HG03571 (cell line): ENCODE results near the gene ALG12.
"Not testable (repeated sequence)": the region's sequence is repeated elsewhere in the genome, so short reads cannot be mapped to it uniquely, and the experiment has no call there.

ENCODE experiments used
- ATAC-seq: cut with Tn5 transposase; IDR thresholded peaks from one replicate; pipeline ENCODE4 v1.9.1; 2021; ENCODE audit not compliant: unreplicated experiment

ALG12 gene

DNA sequence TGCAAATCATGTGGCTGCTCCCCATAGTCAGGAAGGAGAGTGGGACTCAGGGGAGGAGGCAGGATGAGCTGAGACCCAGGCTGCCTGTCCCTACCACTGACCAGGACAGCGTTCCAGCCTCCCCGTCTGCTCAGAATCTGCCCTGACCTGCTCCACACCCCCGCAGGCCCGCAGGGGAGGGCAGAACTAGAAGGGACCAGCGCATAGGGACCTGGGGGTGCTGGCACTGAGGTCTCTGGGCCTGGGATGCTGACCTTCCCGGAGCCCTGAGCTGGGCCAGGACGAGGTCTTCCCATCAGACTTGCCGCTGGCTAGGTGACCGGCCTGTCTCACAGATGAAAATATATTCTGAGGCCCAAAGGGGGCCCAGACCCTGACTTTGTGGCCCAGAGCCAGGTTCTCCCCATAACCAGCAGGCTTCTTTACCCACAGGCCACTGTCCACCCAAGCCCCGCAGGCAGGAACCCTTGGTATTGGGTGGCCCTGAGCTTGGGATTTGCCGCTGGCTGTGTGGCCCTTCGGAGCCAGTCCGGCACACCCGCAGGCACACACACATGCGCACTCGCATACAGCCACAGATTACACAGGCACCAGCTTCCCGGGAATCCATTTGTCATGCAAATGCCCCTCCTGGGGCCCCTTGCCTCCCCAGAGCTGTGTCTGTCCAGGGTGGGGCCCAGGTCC is 28.5 kb upstream of the ALG12 start:
- no peak for ATAC-seq

DNA sequence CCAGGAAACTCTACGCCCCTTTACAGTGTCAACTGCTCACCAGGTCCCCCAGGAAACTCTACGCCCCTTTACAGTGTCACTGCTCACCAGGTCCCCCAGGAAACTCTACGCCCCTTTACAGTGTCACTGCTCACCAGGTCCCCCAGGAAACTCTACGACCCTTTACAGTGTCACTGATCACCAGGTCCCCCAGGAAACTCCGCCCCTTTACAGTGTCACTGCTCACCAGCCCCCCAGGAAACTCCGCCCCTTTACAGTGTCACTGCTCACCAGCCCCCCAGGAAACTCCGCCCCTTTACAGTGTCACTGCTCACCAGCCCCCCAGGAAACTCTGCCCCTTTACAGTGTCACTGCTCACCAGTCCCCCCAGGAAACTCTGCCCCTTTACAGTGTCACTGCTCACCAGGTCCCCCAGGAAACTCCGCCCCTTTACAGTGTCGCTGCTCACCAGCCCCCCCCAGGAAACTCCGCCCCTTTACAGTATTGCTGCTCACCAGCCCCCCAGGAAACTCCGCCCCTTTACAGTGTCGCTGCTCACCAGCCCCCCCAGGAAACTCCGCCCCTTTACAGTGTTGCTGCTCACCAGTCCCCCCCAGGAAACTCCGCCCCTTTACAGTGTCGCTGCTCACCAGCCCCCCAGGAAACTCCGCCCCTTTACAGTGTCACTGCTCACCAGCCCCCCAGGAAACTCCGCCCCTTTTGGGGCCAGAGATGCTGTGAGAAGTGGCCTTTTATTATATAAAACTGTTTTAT is 27.0 kb upstream of the ALG12 start:
- not testable (repeated sequence) for ATAC-seq

DNA sequence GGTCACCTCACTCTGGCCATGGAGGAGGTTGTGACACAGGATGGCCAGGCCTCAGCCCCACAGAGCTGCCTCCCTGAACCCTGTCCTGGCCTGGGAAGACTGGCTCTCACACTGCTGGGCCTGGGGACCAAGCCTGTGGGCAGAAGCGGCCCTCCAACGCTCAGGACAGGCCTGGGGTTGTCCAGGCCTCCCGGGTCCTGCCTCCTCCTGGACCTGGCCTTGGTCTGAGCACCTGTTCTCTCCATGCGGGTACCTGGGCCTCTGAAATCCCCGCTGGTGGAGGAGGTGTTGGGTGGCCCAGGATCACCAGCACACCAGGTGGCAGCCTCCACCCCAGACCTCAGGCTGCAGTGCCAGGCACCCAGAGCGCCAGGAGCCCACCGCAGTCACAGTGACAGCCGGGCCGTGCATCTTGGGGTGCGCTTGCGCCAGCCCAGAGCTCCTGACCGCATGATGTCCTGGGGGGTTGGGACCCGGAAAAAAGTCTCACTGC is 26.2 kb upstream of the ALG12 start:
- ATAC-seq: no peak

DNA sequence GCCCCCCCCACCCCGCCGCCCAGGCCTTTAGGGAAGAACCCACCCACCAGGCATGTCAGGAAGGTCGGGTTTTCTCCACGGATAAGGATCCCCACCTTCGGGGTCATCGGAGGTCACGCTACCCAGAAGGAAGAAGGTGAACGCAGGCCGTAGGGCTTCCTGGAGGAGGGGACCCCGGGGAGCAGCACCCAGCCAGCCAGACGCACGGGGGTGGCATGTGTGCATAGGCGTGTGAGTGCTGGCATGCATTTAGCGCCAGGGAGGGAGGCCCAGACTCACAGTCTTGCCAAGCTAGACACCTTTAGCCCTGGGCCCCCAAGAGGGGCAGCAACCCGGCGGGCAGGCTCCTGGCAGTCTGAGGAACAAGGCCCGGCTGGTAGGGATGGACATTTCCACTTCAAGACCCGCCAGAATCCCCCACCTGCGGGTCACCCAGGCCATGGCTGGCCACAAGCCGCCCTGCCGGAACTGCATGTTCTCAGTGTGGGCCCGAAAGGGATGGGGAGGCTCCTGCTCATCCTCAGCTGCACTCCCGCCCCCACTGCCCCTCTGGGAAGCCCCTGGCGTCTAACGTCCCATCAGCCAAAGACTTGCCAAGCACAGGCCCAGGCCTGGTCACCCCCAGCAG is 25.6 kb upstream of the ALG12 start:
- ATAC-seq: no peak

DNA sequence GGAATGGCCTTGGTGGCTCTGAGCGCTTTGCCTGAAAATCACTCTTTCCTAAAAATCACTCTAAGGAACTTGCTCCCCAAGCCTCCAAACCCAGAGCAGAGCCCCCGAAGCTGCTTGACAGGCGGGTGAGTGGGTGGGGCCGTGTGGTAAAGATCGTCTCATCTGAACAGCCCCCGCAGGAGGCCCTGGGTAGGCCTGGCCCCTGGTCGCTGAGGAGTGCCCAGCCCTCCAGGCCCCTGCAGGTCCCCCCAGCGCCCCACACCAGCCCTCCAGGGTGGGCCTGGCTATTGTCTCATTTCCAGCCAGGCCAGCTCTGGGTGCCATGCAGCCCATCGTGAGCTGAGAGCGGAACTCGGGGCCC is 25.1 kb upstream of the ALG12 start:
- no peak for ATAC-seq

DNA sequence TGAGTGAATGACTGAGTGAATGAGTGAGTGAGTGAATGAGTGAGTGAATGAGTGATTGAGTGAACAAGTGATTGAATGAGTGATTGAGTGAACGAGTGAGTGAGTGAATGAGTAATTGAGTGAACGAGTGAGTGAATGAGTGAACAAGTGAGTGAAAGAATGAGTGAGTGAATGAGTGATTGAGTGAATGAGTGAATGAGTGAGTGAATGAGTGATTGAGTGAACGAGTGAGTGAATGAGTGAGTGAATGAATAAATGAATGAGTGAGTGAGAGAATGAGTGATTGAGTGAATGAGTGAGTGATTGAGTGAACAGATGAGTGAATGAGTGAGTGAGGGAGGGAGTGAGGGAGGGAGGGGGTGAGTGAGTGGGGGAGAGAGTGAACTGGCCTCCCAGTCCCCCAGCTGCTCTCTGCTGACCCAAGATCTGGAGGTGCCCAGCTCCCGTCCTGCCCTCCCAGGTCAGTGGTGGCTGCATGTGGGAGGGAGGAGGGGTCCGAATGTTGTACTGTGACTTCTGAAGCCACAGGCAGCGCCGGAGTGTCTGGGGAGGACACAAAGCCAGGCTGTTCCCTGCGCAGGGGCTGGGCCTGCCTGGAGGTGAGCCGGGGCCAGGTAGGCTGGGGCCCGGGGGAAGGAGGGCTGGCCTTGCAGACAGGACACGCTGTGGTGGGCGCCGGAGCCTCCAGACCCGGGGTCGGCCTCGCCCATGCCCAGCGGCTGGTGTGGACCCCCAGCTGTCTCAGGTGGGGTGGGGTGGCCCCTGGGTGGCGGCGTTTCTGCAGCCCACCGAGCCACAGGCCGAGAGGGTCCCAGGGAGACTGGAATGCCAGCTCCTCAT is 24.5 kb upstream of the ALG12 start:
- no peak for ATAC-seq

DNA sequence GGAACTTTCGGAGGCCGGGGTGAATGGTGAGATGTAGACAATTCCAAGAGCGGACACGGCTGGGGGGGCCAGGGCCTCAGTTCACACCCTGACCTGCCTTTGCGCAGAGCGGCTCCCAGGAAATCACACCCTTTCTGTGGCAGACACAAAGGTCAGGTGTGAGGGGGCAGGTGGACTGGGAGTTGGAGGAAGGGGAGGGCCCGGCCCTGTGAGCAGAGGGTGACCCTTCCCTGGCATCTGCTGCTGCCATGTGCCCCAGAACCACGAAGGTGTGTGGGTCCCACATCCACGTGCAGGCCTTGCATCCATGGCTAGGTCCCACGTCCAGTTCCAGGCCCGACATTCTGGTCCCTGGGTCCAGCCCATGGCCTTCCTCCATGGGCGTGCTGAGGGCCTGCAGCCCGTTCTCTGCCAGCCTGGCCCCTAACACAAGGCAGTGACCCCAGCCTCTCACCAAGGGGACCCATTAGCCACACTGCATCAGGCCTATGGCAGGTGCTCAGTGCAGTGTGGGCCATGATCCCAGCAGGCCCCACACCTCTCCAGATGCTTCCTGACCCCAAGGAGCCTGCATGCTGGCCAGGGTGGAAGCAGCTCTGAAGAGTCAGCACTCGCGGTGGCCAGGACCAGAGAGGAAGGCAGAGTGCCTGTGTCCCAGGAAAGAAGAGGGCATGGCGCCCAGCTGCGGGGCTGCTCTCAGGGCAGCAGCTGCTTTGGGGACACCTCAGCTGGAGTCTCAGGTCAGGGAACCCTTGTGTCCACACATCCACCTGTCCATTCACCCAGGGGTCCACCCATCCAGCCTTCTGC is 23.5 kb upstream of the ALG12 start:
- no peak for ATAC-seq

DNA sequence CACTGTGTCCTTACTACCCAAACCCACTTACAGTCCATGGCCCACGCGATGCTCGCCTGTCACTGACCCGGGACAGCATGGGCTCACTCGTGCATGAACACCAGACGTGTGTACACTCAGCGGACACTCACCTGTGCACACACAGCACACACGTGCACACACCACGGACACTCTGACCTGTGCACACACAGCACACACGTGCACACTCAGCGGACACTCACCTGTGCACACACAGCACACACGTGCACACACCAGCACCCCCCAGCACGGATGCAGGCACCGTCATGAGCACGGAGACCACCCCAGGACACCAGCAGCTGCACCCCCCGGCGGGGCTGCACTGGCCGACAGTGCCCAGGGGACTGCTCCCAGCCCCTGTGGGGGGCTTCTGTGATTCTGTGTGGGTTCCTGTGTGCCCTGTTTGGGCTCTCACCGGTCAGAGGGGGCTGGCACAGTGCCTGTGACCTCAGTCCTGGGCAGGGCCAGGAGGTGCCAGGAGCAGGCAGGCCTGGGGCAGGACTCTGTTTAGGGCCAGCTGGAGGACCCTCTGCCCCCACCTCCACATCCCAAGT is 20.4 kb upstream of the ALG12 start:
- no peak for ATAC-seq

DNA sequence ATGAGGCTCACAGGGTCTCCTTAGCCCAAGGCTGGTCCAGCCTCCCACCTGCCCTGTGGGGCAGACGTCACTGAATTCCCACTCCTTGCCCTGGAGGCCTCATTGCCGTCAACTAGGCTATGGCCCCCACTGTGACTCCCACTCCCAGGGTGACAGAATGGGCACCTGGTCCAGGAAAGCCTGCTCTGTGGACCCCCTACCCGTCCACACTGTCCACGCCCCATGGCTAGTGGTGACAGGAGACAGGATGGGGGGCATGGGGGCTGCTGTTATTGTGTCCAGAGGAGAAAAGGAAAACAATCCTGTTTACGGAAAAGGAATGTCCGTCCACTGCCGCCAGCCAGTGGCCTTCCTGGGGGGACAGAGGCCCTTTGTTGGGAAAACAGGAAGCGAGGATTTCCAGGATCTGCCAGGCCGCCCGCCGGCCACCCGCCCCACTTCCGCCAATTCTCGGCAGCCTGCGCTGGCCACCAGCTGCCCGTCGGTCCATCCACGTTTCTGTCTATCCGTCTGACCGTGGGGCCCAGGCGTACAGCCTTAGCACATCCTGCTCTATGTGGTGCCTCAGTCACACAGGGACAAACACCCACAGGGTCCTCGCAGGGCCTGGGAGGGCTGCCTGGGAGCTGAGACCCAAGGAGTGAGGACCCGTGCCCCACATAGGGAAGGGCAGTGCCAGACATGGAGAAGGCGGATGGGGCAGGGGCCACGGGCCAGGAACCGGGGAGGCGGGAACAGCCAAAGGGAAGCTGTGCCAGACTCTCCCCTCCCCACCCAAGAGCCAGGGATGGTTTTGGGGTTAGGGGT is 19.7 kb upstream of the ALG12 start:
- ATAC-seq: no peak

DNA sequence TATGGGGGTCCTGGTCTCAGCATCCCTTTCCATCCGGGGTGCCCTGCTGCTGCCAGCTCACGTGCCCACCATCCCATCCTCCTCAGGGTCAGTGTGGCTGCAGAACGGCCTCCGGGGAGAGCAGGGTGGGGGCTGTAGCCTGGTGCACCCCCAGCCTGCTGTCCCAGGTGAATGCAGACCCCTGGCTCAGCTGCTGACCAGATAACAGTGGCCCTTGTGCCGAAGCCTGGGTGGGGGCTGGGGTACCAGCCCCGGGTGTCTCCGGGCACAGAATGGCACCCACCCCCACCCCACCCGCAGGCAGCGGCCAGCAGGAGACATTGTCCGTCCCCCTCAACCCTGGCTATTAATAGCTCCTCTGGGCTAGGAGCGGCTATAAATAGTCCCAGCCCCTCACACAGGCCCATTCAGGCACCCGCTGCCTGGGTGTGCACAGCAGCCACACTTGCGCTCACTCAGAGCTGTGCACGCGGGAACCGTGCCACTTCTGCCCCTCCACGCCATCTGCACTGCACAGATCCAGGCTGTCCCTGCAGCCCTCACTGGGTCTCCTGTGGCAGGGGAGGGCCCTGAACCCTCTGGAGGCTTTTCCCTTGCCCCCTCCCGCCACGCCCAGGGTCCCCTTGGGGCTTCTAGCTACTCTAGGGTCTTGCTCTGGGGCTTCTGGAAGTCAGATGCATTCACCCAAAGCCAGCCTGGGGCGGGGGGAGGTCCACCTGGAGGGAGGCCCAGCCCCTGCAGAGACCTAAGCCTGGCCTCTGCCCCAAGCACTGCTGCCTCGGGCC is 18.9 kb upstream of the ALG12 start:
- no peak for ATAC-seq

DNA sequence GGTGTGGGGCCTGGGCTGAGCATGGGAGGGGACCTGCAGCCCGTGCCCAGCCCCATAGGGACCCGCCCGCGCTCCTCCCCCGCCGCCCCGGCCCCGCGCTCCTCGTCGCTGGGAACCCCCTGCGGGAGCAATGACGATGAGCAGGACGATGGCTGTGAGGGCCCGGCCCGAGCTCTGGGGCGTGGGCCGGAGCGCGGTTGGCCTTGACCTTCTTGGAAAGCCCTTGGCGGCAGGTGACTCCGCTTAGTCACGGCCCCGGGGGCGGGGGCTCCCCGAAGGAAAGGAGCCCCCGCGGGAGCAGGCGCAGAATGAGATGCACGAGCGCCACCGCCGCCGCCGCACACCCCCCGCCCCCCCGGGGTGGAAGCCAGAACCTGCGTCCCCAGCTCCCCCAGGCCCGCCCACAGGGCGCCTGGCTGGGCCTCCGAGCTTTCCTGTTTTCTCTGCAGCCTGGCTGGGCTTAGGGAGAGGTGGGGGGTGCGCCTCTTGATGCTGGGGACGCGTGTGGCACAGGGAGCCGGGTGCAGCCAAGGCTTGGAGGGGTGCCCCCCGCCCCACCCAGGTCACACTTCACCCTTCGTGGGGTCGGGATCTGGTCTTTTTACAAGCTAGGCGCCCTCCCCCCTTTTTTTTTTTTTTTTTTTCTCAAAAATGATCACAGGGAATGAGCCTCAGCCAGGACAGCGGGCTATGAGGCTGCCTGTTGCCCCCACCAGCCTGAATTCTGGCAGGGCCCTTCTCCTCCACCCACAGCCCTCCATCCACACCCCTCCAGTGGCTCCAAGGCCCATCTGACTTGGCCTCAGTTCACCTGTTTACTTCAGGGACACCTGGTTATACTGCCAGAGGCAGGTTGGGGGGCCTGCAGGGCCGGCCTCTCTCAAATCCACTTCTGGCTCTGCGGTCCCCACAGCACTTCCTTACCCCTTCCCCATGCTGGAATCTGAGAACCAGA is 18.1 kb upstream of the ALG12 start:
- peak; percentile 43 for ATAC-seq

DNA sequence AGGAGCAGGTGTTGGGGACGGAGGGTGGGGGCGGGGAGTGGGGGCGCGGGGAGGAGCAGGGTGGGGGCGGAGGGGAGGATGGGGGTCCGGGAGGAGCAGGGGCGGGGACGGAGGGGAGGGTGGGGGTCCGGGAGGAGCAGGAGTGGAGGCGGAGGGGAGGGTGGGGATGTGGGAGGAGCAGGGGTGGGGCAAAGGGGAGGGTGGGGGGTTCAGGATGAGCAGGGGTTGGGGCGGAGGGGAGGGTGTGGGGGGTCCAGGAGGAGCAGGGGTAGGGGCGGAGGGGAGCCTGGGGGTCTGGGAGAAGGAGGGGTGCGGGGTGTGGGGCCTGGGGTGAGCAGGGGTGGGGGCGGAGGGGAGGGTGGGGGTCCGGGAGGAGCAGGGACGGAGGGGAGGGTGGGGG is 17.3 kb upstream of the ALG12 start:
- no peak for ATAC-seq

DNA sequence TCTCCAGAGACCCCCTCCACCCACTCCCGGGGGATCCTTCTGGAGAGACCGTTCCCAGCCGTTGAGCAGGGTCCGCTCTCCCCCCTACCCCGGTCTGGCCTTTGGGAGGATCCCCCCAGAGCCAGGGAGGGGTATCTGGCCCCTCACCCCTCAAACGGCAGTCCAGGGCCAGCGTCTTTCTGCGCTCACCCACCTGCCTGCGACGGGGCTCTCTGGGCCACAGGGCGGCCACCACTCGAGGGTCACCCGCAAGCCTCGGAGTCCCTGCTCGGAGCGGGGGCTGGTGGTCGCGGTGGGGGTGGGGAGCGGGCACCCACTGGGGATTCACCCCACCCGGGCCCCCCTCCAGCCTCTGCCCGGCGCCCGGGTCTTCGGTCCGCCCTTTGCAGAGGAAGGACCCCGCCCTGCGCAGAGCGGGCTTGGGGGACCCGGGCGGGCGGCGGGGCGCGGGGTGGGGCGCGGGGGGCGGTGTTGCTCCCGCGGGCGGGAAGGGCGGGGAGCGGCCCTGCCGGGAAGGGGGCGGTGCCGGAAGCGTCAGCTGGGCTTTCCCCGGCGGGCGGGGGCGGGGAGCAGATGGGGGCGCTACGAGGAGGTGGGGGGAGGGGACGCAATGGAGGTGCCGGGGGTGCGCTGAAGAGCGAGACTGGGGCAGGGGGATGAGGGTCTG is 16.8 kb upstream of the ALG12 start:
- ATAC-seq: no peak

DNA sequence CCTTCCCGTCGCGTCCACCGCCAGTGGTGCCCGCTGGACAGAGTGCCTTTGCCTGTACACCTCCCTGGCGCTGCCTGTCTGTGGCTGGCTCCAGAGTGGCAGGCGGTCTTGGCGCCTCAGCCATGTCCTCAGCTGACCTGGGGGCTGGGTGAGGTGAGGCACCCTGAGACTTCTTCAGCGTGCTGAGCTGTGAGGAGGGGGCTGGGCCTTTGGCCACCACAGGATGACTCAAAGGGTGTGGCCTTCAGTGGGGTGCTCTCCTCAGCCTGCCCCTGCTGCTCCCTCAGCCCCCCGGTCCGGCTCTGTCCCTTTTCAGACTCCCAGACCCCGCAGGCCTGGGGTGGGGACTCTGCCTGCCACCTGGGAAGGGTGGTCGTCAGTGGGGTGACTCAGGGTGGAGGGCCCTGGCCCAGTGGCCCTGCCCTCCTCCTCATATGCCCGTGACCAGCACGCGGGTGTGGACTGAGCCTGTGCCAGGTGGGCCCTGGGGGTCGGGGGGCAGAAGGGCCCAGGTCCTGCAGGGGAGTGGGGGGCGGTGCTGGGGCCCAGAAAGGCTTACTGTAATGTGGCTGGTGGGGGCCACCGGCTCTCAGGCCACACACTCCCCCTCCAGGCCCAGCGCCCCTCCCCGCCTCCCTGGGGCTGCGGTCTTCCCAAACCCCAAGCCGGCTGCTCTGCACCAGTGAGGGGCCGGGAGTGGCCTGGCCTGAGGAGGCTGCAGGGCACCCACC is 16.1 kb upstream of the ALG12 start:
- no peak for ATAC-seq

DNA sequence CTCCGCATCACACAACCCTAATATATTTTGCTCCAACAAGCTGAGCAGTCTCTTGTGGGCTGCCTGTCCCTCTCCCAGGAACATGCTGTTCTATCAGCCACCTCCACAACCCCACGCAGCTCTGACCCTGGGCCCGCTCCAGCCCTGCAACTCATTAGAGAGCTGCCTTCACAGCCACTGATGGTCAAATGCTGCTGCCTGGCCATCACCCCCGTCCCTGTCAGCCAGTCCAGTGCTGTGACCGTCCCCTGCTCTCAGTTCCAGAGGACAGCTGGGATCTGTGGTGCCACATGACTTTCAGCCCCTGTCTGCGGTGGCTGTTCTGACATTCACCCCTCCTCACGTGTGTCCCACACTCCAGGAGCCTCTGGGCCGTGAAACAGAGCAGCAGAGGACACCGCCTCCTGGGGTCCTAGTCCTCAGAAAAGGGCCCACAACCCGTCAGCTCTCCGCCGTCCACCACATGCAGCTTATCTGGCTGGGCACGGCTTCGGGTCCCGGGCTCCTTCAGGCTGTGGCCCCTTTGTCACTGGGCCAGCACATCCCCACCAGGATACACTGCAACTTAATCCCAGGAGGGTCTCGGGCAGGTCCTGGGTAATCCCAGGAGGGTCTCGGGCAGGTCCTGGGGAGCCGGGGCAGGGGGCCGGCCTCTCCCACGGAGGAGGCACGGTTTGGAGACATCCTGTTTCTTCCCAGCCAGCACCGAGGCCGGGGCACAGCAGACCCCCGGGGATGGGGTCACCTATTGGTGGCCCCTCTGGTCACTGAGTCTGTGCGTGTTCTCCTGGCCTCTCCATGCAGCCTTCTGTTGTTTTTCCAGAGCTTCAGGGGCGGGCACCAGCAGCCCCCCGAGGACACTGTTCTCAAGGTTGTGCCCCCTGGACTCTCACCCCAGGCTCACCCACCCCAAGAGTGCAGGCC is 15.3 kb upstream of the ALG12 start:
- ATAC-seq: no peak
